GM18502 (cell line): ENCODE results near the gene POC1A.

Source experiments
- ATAC-seq: cut with Tn5 transposase; IDR thresholded peaks from one replicate; pipeline ENCODE4 v1.9.1; 2021; ENCODE audit warnings: mild to moderate bottlenecking; ENCODE audit not compliant: unreplicated experiment, poor library complexity

POC1A gene

GRCh38 chr3:52109611-52110301 is 44.5 kb downstream of the POC1A start:
- no peak for ATAC-seq

DNA sequence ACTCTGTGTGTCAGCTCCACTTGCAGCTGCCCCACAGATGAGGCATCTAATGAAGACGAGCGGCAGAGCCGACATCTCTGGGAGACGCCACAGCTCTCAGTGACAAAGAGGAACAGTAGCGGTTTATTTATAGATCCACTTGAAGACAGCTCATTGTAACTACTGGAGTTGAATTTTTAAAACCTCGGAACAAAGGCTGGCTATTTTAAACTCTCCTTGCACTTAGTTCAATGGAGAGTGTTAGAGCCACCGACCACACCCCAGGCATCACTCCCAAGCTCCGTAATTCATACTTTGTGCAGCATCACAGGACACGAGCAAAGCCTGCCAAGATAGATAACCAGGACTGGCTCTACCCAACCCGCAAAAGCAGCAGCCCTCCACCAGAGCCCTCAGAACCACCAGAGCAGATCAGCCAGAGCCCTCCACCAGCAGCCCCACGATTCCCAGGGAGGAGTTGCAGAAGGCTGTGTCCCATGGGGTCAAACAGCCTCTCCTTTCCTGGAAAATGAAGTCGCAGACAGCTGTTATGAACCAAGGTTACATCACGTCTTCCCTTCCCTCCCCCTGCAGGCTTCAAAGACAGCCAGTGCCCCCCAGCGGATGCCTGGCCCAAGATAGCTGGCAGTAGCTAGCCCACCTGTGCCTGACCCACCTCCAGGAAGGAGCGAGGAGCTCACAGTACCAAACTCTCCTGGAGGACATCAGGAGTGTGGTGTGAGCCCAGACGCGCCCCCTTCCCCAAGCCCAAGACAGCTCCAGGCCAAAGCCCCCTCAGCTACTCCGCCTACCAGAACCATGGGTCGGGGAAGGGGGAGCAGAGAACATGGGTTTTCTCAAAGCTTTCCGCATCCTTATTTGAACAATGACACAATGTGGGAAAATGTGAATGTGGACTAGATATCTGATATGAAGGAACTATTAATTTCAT is 45.7 kb downstream of the POC1A start:
- ATAC-seq: no peak

GRCh38 chr3:52106951-52107611 is 47.1 kb downstream of the POC1A start:
- no peak for ATAC-seq

DNA sequence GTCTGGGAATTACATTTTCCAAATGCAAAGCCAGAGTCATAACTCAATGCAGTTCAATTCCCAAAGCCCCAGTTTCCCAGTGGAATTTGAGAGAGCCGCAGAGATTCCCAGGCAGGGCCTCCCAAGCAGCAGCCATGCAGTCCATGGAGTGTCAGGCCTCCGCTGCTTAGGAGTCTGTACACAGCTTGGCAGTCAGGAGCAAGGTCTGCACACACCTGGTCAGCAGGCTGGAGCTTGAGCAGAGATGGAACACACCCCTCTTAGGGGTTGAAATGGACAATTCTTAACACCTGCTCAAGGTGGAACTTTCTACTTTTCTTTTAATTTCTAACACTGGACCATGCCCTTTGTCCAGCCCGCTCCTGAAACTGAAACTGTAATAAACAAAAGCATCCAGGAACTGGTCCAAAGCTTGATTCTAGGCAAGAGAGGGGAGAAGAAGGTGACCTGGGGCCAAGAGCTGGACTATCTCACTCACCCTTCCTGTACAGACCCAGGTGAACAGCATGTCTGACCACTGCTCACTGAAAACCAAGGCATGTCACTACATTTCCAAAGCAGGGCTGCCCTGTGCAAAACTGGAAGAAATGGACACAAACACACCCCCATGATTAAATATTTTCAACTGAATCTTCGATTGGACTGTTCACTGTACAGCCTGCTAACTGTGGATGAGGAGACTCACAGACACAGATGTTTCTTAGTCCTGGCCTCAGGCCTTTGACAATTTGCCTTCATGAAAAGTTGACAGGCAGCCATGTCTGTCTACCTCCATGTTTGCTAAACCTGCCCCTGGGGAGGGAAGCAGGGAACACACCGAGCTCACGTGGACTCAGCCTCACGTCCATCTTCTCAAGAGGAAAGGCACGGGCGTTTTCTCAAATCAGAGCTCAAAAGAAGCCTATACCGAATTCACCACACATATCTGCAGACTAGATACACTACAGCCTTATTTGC is 49.3 kb downstream of the POC1A start:
- ATAC-seq: no peak

DNA sequence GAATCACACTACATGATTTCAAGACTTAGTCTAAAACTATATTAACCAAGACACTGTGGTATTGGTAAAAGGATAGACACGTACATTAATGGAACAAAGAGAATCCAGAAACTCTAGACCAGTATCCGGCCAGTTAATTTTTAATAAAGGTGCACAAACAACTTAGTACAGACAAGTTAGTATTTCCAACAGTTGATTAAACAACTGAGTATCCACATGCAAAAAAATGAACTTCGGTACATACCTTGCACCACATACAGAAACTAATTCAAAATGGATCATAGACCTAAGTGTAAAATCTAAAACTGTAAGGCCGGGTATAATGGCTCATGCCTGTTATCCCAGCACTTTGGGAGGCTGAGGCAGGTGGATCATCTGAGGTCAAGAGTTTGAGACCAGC is 51.3 kb downstream of the POC1A start:
- ATAC-seq: no peak

DNA sequence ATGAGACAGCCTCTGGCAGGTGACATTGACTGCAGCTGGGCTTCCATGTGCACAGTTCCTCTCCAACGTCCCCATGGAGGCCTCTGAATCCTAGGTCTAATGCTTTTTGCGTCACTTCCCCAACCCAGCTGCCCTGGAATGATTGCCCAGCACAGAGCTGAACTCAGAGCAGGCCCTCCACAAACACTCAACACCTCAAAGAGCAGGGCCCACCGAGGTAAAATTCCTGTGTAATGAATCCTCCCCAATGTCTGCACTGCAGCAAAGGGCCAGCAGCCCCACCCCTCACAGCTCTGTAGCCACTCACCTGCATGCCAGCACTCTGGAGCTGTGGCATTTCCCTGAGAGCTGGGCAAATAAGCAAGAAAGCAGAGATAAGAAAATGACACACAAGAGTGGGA is 55.2 kb downstream of the POC1A start:
- ATAC-seq: no peak

- no peak for ATAC-seq
Observed at GRCh38 chr3:52097851-52098507, 56.2 kb downstream of the POC1A start.

- ATAC-seq: no peak
Observed at GRCh38 chr3:52095990-52096775, 58.0 kb downstream of the POC1A start.

GRCh38 chr3:52094571-52095485 is 59.4 kb downstream of the POC1A start:
- ATAC-seq: no peak

DNA sequence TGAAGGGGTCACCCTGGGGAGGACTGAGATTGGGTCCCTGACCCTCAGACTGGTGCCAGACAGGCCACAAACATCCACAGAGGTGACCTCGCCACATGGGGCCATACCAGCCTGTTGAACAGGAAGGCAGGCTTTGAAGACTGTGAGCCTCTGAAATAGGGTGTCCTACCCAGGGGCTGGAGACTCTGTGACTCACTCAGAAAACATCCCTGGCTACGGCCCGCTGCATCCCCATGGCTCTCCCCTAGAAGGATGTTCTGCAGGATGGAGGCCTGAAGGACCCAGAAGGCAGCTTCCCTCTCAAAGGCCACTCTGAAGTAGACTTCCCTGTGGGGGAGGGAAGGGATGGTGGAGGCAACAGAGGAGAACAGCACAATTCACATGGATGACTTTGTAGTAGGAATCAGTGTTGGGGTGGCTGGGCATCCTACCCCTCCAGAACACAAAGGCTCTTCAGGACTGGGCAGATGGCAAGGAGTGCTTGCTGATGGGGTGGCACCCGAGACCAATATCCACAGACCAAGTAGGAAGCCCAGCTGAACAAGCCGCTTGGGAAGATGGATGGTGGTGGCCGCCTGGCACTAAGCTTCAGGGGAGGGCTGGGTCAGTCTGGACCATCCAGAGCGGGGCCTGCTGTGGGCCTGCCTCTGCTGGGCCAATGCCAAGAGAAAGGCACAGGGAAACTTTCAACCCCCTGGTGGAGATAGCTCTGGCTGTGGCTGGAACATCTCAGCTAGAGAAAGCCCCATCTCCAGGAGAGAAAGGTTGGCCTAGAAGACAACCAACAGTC is 60.3 kb downstream of the POC1A start:
- ATAC-seq: no peak

- ATAC-seq: no peak
Observed at GRCh38 chr3:52092891-52093290, 61.3 kb downstream of the POC1A start.

DNA sequence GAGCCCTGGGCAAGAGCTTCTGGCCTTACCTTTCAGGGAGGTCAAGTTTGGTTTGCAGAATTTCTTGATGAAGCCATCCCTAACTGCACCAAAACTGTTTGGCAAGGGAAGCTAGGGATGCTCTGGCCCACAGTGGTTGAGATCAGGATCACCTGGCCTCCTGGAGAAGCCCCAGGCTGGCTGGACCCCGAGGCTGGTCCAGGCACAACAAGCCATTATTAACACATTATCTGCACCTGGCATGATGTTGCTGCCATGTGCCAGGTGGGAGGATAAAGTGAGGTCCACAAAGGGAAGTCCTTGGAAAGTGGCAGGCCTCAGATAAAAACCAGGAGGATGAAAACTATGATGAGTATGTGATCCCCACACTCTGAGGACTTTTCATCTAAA is 62.0 kb downstream of the POC1A start:
- ATAC-seq: no peak

DNA sequence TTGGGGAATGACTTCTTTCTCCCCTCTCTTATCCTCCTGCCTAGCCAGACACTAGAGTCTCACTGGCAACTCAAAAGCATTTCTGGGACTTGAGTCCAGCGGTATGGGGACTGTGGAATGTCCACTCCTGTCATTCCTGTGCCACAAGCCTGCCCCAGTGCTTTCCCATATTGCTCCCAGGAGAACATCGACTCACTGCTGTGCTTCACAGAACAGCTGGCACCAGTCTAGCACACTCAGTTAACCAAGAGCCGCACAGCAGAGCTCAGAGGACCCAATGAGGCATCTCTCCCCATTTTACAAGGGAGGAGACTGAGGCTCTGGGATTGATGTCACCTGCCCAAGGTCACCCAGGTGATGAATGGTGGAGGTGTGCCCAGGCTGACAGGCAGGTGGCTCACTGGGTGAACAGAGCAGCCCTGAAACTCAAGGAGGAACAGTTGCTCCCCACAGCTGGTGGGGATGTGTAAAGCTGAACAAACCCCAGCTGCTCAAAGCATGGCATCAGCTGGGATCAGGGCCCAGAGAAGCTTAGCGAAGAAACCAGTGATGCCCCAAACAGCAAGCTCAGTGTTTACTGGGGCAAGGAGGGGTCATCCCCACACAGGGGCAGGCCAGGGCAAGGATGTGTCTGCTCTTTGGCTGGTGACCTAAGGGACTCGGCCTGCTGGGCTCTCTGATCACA is 62.5 kb downstream of the POC1A start:
- no peak for ATAC-seq

GRCh38 chr3:52090933-52091468 is 63.2 kb downstream of the POC1A start:
- no peak for ATAC-seq

GRCh38 chr3:52090131-52090932 is 63.9 kb downstream of the POC1A start:
- no peak for ATAC-seq
